ENCODE data around the gene ODAD3.

- TF ChIP-seq POLR2A (IDR thresholded peaks at IDR 0.05), result no peak
- TF ChIP-seq CTCF (IDR thresholded peaks at IDR 0.05), result no peak
These were observed 46.8 kb upstream of the ODAD3 start for GRCh38 chr19:11481534-11482383.

Data from right lobe of liver (tissue), 4 donors.